K562 (cell line): ENCODE measurements around the gene DVL2. TPM values are rescaled to one million over a fixed set of nuclear protein-coding genes. Genes with fewer than 3 reads are reported as not detected.

Experiments
- FOS ChIP-seq: IDR thresholded peaks from 3 replicates; pipeline ENCODE4 v1.6.1; 2011; ENCODE audit not compliant: insufficient read length; ENCODE audit errors: extremely low read depth
- GTF3C2 ChIP-seq: IDR thresholded peaks from 3 replicates; pipeline ENCODE4 v1.6.1; 2011; ENCODE audit warnings: borderline replicate concordance, mild to moderate bottlenecking, moderate library complexity; ENCODE audit not compliant: insufficient read length; ENCODE audit errors: extremely low read depth
- HSF4 ChIP-seq: fragments of 250-450 bp; sonication (Bioruptor Pico); IDR thresholded peaks from 2 replicates; pipeline ENCODE4 v2.1.2; 2022; ENCODE audit warnings: mild to moderate bottlenecking, moderate library complexity, borderline replicate concordance
- L3MBTL2 ChIP-seq: fragments of 450-650 bp; IDR thresholded peaks from 2 replicates; pipeline ENCODE4 v1.6.1; 2016; ENCODE audit warnings: mild to moderate bottlenecking, moderate library complexity
- MYC ChIP-seq, 2 experiments: fragments of 250-450 bp in 1 of 2; sonication (Bioruptor Pico) in 1 of 2; IDR thresholded peaks; 2 replicates each; pipeline versions ENCODE4 v1.5.1 to v1.6.1; 2012 to 2021; ENCODE audit warnings: low read depth in 2 of 2, borderline replicate concordance in 1 of 2, improper control_type of control experiment in 1 of 2, low read length in 1 of 2, mild to moderate bottlenecking in 1 of 2, moderate library complexity in 1 of 2
- PURB ChIP-seq: sonication (generic); formaldehyde crosslinking; IDR thresholded peaks from 2 replicates; pipeline ENCODE4 v1.9.0; 2021; ENCODE audit warnings: low read depth, mild to moderate bottlenecking, missing genetic modification reagents
- RHOXF2B ChIP-seq: fragments of 250-450 bp; sonication (Bioruptor Pico); conservative IDR thresholded peaks from 2 replicates; pipeline ENCODE4 v1.5.1; 2021
- SIRT6 ChIP-seq: IDR thresholded peaks from one replicate; pipeline ENCODE4 v1.6.1; 2012; ENCODE audit warnings: low read depth, mild to moderate bottlenecking, control low read depth, inconsistent platforms, low read length, moderate library complexity
- SREBF2 ChIP-seq: sonication (generic); formaldehyde crosslinking; IDR thresholded peaks from 2 replicates; pipeline ENCODE4 v1.4.0; 2020; ENCODE audit warnings: mild to moderate bottlenecking, missing genetic modification reagents
- TAF7 ChIP-seq: fragments of 450-650 bp; IDR thresholded peaks from 2 replicates; pipeline ENCODE4 v1.6.1; 2016; ENCODE audit warnings: missing genetic modification characterization, missing compliant biosample characterization
- TCF3 ChIP-seq: sonication (generic); formaldehyde crosslinking; IDR thresholded peaks from 2 replicates; pipeline ENCODE4 v1.4.0; 2020; ENCODE audit warnings: mild to moderate bottlenecking, missing genetic modification reagents
- U2AF2 ChIP-seq: fragments of 200-400 bp; formaldehyde crosslinking; optimal IDR thresholded peaks from 2 replicates; pipeline ENCODE3; 2017; ENCODE audit warnings: low read depth, mild to moderate bottlenecking, low read length
- ZBTB17 ChIP-seq: fragments of 450-650 bp; formaldehyde crosslinking; IDR thresholded peaks from 2 replicates; pipeline ENCODE4 v1.4.0; 2020; ENCODE audit warnings: mild to moderate bottlenecking
- ZC3H8 ChIP-seq: fragments of 450-650 bp; IDR thresholded peaks from 2 replicates; pipeline ENCODE4 v1.6.1; 2017
- ZNF263 ChIP-seq: sonication (generic); formaldehyde crosslinking; IDR thresholded peaks from 2 replicates; pipeline ENCODE4 v1.8.0; 2022; ENCODE audit warnings: mild to moderate bottlenecking, missing genetic modification reagents, borderline replicate concordance
- ZNF347 ChIP-seq: fragments of 450-650 bp; formaldehyde crosslinking; IDR thresholded peaks from 2 replicates; pipeline ENCODE4 v1.4.0; 2020; ENCODE audit warnings: low read depth, mild to moderate bottlenecking, moderate library complexity
- polyA plus RNA-seq, 8 experiments: library from polyadenylated mRNA; depleted of rRNA in 4 of 8; stranded (reverse) in 5 of 8; unstranded in 3 of 8; fragments of >200 nt; fragmentation: Nextera tagmentation in 2 of 8; fragmentation: Illumina TruSeq in 1 of 8; extraction: Ambion mirVana in 2 of 8; extraction: Trizol in 1 of 8; gene quantifications; 2 replicates each; pipeline versions ENCODE4 v1.2.1 to v1.2.3, GENCODE V29; 2011 to 2014; ENCODE audit warnings: inconsistent platforms in 1 of 8, missing spikeins in 1 of 8
- total RNA-seq, 7 experiments: library from RNA; depleted of rRNA in 6 of 7; stranded (reverse); fragments of >200 nt in 6 of 7; fragmentation: Illumina TruSeq in 2 of 7; extraction: Trizol in 2 of 7; gene quantifications; 2 replicates each; pipeline versions ENCODE4 v1.2.1 to v1.2.3, GENCODE V29; 2011 to 2021; ENCODE audit warnings: low replicate concordance in 1 of 7
- TF ChIP-seq, protein P1 (sequence below), 2 experiments: fragments of 150-350 bp in 1 of 2; IDR thresholded peaks; 2 replicates each; pipeline ENCODE4 v1.6.1; 2012 to 2016; ENCODE audit warnings: low read depth in 2 of 2, low read length in 2 of 2, mild to moderate bottlenecking in 1 of 2, moderate library complexity in 1 of 2
- TF ChIP-seq, protein P2 (sequence below): fragments of 250-450 bp; sonication (Bioruptor Pico); IDR thresholded peaks from 2 replicates; pipeline ENCODE4 v1.9.0; 2021; ENCODE audit warnings: mild to moderate bottlenecking
- TF ChIP-seq, protein P3 (sequence below): fragments of 450-650 bp; conservative IDR thresholded peaks from 2 replicates; pipeline ENCODE4 v1.6.1; 2016; ENCODE audit warnings: missing genetic modification characterization, low read depth, mild to moderate bottlenecking, missing compliant biosample characterization, moderate library complexity

Gene DVL2
- total and polyA plus RNA-seq, 9 of the 15 experiments (the other 6 are each of a cell fraction or from before 2014, with no cell fraction given), result 1.3 to 49.5 (median 24.3) TPM

- TF ChIP-seq GTF3C2 (no peak), ZBTB17 (CRISPR knock-in tag) (no peak), TAF7 (no peak), HSF4 (CRISPR knock-in tag) (no peak), SIRT6 (no peak), U2AF2 (no peak), TCF3 (CRISPR knock-in tag) (no peak), RHOXF2B (CRISPR knock-in tag) (no peak), MYC (IDR thresholded peaks at IDR 0.05; ENCODE audit: low read depth, low read length) (peak; percentile 63), MYC (CRISPR knock-in tag; IDR thresholded peaks at IDR 0.05; ENCODE audit: borderline replicate concordance, low read depth) (no peak), ZC3H8 (no peak), PURB (no peak), SREBF2 (CRISPR knock-in tag) (no peak), ZNF347 (CRISPR knock-in tag) (no peak), L3MBTL2 (no peak), ZNF263 (no peak), FOS (no peak)
- TF ChIP-seq, protein P1, sequence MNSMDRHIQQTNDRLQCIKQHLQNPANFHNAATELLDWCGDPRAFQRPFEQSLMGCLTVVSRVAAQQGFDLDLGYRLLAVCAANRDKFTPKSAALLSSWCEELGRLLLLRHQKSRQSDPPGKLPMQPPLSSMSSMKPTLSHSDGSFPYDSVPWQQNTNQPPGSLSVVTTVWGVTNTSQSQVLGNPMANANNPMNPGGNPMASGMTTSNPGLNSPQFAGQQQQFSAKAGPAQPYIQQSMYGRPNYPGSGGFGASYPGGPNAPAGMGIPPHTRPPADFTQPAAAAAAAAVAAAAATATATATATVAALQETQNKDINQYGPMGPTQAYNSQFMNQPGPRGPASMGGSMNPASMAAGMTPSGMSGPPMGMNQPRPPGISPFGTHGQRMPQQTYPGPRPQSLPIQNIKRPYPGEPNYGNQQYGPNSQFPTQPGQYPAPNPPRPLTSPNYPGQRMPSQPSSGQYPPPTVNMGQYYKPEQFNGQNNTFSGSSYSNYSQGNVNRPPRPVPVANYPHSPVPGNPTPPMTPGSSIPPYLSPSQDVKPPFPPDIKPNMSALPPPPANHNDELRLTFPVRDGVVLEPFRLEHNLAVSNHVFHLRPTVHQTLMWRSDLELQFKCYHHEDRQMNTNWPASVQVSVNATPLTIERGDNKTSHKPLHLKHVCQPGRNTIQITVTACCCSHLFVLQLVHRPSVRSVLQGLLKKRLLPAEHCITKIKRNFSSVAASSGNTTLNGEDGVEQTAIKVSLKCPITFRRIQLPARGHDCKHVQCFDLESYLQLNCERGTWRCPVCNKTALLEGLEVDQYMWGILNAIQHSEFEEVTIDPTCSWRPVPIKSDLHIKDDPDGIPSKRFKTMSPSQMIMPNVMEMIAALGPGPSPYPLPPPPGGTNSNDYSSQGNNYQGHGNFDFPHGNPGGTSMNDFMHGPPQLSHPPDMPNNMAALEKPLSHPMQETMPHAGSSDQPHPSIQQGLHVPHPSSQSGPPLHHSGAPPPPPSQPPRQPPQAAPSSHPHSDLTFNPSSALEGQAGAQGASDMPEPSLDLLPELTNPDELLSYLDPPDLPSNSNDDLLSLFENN (IDR thresholded peaks at IDR 0.05; ENCODE audit: low read depth in 2 of 2, low read length in 2 of 2), result no peak
- TF ChIP-seq, protein P2, sequence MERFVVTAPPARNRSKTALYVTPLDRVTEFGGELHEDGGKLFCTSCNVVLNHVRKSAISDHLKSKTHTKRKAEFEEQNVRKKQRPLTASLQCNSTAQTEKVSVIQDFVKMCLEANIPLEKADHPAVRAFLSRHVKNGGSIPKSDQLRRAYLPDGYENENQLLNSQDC (CRISPR knock-in tag), result no peak
- TF ChIP-seq, protein P3, sequence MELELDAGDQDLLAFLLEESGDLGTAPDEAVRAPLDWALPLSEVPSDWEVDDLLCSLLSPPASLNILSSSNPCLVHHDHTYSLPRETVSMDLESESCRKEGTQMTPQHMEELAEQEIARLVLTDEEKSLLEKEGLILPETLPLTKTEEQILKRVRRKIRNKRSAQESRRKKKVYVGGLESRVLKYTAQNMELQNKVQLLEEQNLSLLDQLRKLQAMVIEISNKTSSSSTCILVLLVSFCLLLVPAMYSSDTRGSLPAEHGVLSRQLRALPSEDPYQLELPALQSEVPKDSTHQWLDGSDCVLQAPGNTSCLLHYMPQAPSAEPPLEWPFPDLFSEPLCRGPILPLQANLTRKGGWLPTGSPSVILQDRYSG (tag), result no peak
Measured at GRCh38 chr17:7219812-7220592, 14.3 kb downstream of the DVL2 start, which contains the start of the genes ACADVL and DLG4 (continued).
